Type B pancreatic cell (in vitro differentiated cells): ENCODE data around the gene PRKAG3. TPM values are rescaled to one million over a fixed set of nuclear protein-coding genes. Genes with fewer than 3 reads are reported as not detected.

Experiments
- DNase-seq: peaks from one replicate; pipeline ENCODE4 v3.0.0; 2021; ENCODE audit warnings: mixed read lengths; ENCODE audit not compliant: unreplicated experiment; ENCODE audit errors: extremely low spot score
- H3K27ac Mint-ChIP-seq: 2 replicates; pipeline ENCODE4 v1.8.0; 2021; ENCODE audit warnings: mild to moderate bottlenecking, mixed read lengths
- H3K27me3 Mint-ChIP-seq: 2 replicates; pipeline ENCODE4 v1.8.0; 2021; ENCODE audit warnings: mixed read lengths
- H3K36me3 Mint-ChIP-seq: 2 replicates; pipeline ENCODE4 v1.8.0; 2021; ENCODE audit warnings: mixed read lengths
- H3K4me1 Mint-ChIP-seq: one replicate; pipeline ENCODE4 v1.8.0; 2021; ENCODE audit warnings: mixed read lengths; ENCODE audit not compliant: unreplicated experiment
- H3K4me3 Mint-ChIP-seq: 2 replicates; pipeline ENCODE4 v1.8.0; 2021; ENCODE audit warnings: mild to moderate bottlenecking, mixed read lengths
- H3K9me3 Mint-ChIP-seq: 2 replicates; pipeline ENCODE4 v1.8.0; 2021; ENCODE audit warnings: mixed read lengths
- CTCF ChIP-seq: fragments of 200-600 bp; sonication (generic); conservative IDR thresholded peaks from 2 replicates; pipeline ENCODE4 v1.5.0; 2021; ENCODE audit warnings: antibody characterized with exemption, mild to moderate bottlenecking
- total RNA-seq: library from RNA; stranded (reverse); gene quantifications from 2 replicates; pipeline ENCODE4 v1.2.1, GENCODE V29; 2021; ENCODE audit warnings: low replicate concordance

Gene PRKAG3
- total RNA-seq, 1 donor from 2014 or later, result not detected

- H3K9me3 Mint-ChIP-seq, result peaks cover 2% of the 10 kb centered on the region
- TF ChIP-seq CTCF, result no peak
- H3K4me1 Mint-ChIP-seq, result peaks cover 15% of the 10 kb centered on the region
- DNase-seq, result no peak
- H3K4me3 Mint-ChIP-seq, result no peak overlapping the region
- H3K27ac Mint-ChIP-seq, result no peak overlapping the region
- H3K36me3 Mint-ChIP-seq, result no peaks in the 10 kb centered on the region
- H3K27me3 Mint-ChIP-seq, result no peaks in the 10 kb centered on the region
These were observed 21.3 kb downstream of the PRKAG3 start for GRCh38 chr2:218810256-218810655.

- Mint-ChIP-seq H3K36me3 (no peaks in the 10 kb centered on the region), H3K27me3 (no peaks in the 10 kb centered on the region), H3K9me3 (peaks cover 8% of the 10 kb centered on the region), H3K27ac (no peak overlapping the region), H3K4me3 (no peak overlapping the region), H3K4me1 (peaks cover 16% of the 10 kb centered on the region)
- DNase-seq, result no peak
- no peak for TF ChIP-seq CTCF
These were observed 22.1 kb downstream of the PRKAG3 start for GRCh38 chr2:218809515-218809914.

GRCh38 chr2:218807626-218808025 is 24.0 kb downstream of the PRKAG3 start:
- H3K4me1 Mint-ChIP-seq, result peaks cover 16% of the 10 kb centered on the region
- no peak overlapping the region for H3K4me3 Mint-ChIP-seq
- no peak overlapping the region for H3K27ac Mint-ChIP-seq
- H3K27me3 Mint-ChIP-seq, result no peaks in the 10 kb centered on the region
- no peaks in the 10 kb centered on the region for H3K36me3 Mint-ChIP-seq
- H3K9me3 Mint-ChIP-seq, result peaks cover 8% of the 10 kb centered on the region
- no peak for TF ChIP-seq CTCF
- no peak for DNase-seq

GRCh38 chr2:218806346-218806978 is 25.1 kb downstream of the PRKAG3 start:
- TF ChIP-seq CTCF, result no peak
- Mint-ChIP-seq H3K27me3 (no peaks in the 10 kb centered on the region), H3K27ac (peak overlapping the region; percentile 90), H3K36me3 (no peaks in the 10 kb centered on the region), H3K4me1 (peaks cover 16% of the 10 kb centered on the region), H3K9me3 (peaks cover 8% of the 10 kb centered on the region), H3K4me3 (peak overlapping the region; percentile 77)
- no peak for DNase-seq

GRCh38 chr2:218805627-218806026 is 26.0 kb downstream of the PRKAG3 start:
- peaks cover 16% of the 10 kb centered on the region for H3K4me1 Mint-ChIP-seq
- H3K4me3 Mint-ChIP-seq, result peak overlapping the region; percentile 48
- no peaks in the 10 kb centered on the region for H3K36me3 Mint-ChIP-seq
- no peaks in the 10 kb centered on the region for H3K27me3 Mint-ChIP-seq
- H3K27ac Mint-ChIP-seq, result peak overlapping the region; percentile 70
- no peak for DNase-seq
- peaks cover 8% of the 10 kb centered on the region for H3K9me3 Mint-ChIP-seq
- TF ChIP-seq CTCF, result no peak

GRCh38 chr2:218804817-218805216 is 26.8 kb downstream of the PRKAG3 start:
- H3K4me3 Mint-ChIP-seq, result no peak overlapping the region

More at GRCh38 chr2:218804817-218805216, 26.8 kb downstream of the PRKAG3 start:
- Mint-ChIP-seq H3K36me3 (no peaks in the 10 kb centered on the region), H3K9me3 (peaks cover 8% of the 10 kb centered on the region), H3K27ac (no peak overlapping the region), H3K27me3 (peaks cover 2% of the 10 kb centered on the region), H3K4me1 (peaks cover 19% of the 10 kb centered on the region)
- TF ChIP-seq CTCF, result no peak
- DNase-seq, result no peak
